GM23338 (cell line): Measurements from ENCODE around the gene EXOC6B.

Experiments
- CREB1 ChIP-seq: fragments of 250-450 bp; sonication (Bioruptor Pico); IDR thresholded peaks from 2 replicates; pipeline ENCODE4 v1.5.0; 2020; ENCODE audit warnings: low read depth, mild to moderate bottlenecking, moderate library complexity
- EZH2 ChIP-seq: fragments of 200-600 bp; sonication (generic); IDR thresholded peaks from one replicate; pipeline ENCODE4 v1.8.0; 2017; ENCODE audit warnings: antibody characterized with exemption, mild to moderate bottlenecking, low read depth; ENCODE audit not compliant: unreplicated experiment
- ZNF114 ChIP-seq: fragments of 250-450 bp; sonication (Bioruptor Pico); IDR thresholded peaks from 2 replicates; pipeline ENCODE4 v1.5.0; 2020; ENCODE audit warnings: mild to moderate bottlenecking, moderate library complexity
- TF ChIP-seq, protein P1 (sequence below), 2 experiments: fragments of 200-600 bp in 1 of 2; sonication (generic) in 1 of 2; conservative IDR thresholded peaks; 2 replicates each; pipeline versions ENCODE4 v1.5.1 to v1.6.1; 2016 to 2017; ENCODE audit warnings: antibody characterized with exemption in 2 of 2, low read depth in 2 of 2, mild to moderate bottlenecking in 2 of 2, moderate library complexity in 1 of 2

DNA sequence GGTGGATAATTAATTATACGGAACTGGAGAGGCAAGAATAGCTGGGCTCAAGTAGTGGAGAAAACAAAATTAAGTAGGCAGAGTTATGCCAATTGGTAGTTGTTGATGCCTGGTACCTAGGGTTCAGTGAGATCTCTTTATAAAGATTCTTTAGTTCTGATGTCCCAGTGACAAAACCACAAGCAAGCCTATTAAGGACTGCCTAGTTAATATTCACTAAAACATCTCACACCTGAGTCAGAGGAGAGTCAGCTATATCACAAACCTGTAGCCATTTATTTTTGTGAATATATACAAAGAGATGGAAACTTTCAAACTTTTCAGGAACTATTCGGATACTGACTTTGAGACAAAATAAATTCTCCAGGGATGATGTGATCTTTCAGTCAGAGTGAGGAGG, 464.3 kb downstream of the EXOC6B start:
- TF ChIP-seq, protein P1, sequence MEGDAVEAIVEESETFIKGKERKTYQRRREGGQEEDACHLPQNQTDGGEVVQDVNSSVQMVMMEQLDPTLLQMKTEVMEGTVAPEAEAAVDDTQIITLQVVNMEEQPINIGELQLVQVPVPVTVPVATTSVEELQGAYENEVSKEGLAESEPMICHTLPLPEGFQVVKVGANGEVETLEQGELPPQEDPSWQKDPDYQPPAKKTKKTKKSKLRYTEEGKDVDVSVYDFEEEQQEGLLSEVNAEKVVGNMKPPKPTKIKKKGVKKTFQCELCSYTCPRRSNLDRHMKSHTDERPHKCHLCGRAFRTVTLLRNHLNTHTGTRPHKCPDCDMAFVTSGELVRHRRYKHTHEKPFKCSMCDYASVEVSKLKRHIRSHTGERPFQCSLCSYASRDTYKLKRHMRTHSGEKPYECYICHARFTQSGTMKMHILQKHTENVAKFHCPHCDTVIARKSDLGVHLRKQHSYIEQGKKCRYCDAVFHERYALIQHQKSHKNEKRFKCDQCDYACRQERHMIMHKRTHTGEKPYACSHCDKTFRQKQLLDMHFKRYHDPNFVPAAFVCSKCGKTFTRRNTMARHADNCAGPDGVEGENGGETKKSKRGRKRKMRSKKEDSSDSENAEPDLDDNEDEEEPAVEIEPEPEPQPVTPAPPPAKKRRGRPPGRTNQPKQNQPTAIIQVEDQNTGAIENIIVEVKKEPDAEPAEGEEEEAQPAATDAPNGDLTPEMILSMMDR (conservative IDR thresholded peaks at IDR 0.05; ENCODE audit: low read depth in 2 of 2) = no peak
- TF ChIP-seq EZH2 (no peak), CREB1 (CRISPR knock-in tag) (no peak), ZNF114 (CRISPR knock-in tag) (no peak)
